LHCN-M2 (cell line): ENCODE data around the gene IFIT5. TPM values are rescaled to one million over a fixed set of nuclear protein-coding genes. Genes with fewer than 3 reads are reported as not detected.
A peak's percentile ranks its signal among the peaks of the same experiment; 100 is the strongest.
"Not testable (repeated sequence)": the region's sequence is repeated elsewhere in the genome, so short reads cannot be mapped to it uniquely, and the experiment has no call there.

Experiments
- DNase-seq: peaks from one replicate; pipeline ENCODE4 v3.0.0-alpha.2; 2012; ENCODE audit warnings: low read depth
- polyA plus RNA-seq: library from polyadenylated mRNA; unstranded; fragments of >200 nt; gene quantifications from one replicate; pipeline ENCODE4 v1.2.1, GENCODE V29; 2012; ENCODE audit warnings: missing spikeins
- total RNA-seq: library from RNA; depleted of rRNA; stranded (reverse); fragments of >200 nt; gene quantifications from 2 replicates; pipeline ENCODE4 v1.2.3, GENCODE V29; 2014; rRNA removed

Gene IFIT5
- 32.1 and 40.5 TPM in 2 replicates for total RNA-seq
- polyA plus RNA-seq, result 7.6 TPM

DNA sequence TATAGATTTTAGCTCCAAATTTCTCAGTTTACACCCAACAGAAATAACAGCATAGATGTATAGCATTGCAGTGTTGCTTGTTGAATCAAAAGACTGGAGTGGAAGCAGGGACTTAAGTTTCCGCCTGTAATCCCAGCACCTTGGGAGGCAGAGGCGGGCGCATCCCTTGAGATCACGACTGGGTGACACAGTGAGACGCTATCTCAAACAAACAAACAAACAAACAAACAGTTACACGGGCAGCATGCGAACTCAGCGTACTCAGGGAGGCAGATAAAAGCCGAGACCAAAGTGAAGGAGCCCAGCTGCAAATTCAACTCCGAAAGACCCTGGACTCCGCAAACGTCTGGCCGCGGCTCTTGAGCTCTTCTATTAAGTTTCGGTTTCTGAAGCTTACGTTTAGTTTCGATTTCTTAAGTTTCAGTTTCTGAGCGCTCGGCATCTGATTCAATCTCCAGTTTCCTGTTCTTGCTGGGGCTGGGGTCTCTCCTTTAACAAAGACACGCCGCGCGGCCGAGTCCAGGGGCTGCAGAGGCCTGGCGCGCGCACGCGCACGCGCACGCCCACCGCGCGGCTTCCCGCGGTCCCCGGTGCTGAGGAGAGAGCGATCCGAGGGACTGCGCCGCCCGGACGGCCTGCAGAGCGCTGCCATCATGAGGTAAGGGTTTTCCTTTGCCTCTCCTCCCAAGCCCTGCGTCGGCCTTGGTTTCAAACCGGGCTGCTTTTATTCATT lies at the start of gene IFIT5:
TSS of gene IFIT5 (plus strand) at position 423 of the 733 bp plus-strand sequence. CDS start at position 654, 231 bp downstream.
- DNase-seq, result peak; percentile 74

GRCh38 chr10:89367529-89367928 lies 46.8 kb upstream of the IFIT5 start:
- DNase-seq, result no peak

DNA sequence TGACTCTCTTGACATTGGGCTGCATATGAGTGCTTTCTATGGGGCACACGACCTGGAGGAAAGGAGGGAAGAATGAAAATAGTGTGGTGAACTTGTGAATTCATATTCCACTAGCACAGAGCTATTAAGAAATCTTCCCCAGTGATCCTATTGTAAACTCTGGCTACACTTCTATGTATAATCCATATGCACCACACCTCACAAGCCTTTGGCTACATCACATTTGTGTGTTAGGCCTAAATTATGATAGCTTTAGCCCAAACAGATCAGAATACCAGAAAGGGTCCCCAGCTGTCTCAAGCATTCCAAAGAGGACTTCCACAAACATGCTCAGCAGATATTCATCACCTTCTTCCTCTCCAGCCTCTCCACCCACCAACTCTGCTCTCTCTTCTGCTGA lies 46.2 kb upstream of the IFIT5 start:
- DNase-seq, result no peak

DNA sequence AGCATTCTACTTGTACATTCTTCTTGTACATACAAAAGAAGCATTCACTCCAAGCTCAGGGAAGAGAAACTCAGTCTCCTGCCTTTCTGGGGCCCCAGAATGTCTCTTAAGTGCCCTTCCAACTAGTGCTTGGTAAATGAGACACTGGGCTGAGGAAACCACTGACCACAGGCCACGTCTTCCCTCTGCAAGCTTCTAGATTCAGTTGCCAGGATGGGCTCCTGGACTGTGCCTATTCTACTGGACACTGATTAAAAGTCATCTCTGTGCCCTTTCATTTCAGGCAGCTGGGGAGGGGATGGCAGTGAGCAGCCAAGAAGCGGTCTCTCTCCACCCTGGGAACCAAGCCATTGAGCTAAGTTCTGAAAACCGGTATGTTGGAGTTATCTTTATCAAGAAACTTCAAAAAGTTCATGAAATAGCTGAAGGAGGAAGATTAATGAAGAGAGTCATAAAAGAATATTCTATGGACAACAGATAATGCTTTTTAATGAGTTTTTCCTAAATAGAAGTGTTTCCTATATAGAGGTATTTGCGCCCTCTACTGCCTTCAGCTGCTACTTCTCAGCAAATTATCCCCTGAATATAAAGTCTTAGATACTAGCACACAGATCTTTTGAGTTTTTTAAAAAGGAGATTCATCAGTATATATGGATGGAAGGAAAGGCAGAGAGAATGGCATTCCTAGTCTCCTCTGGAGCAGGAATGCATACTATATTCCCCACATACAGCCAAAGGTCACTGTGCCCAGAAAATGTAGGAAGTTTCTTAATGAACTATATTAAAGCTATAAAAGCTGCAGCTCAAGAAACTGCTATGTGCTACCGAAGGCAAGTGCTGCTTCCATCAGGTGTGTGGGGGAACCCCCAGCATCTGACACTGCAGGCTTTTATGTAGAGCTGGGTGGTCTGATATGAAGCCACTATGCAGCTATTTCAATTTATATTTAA lies 44.9 kb upstream of the IFIT5 start:
- DNase-seq, result peak; percentile 61

DNA sequence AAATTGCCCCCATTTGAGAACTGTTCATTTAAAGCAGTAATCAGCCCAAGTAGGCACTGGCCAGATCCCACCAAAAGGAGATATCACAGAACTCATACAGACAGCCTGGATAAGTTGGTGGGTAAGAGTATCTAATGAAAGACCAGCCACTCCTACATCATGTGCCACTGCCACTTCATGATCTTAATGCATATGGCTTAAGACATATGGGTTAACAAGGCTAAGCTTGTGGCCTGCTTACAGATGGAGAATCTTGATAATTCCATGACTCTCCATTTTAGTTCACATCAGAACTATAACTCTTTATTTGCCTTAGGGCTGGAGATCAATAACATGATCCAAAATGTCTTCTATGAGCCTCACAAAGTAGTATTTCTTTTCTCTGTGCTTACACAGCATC lies 43.3 kb upstream of the IFIT5 start:
- no peak for DNase-seq

DNA sequence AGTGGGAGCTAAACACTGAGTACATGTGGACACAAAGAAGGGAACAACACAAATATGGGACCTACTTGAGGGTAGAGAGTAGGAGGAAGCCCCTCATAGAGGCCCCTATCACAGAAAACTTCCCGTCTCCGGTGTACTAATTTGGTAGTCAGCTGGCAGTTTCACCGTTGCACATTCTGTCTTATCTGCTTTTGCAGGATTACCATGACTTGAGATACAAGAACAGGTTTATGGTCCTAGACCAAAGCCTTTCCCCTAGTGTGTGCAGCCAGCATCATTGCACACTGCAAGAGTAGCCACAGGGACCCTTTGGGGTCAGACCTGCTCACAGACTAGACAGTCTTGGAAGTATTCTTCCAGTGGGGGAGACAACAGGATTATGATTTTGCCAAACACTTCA lies 42.4 kb upstream of the IFIT5 start:
- no peak for DNase-seq

DNA sequence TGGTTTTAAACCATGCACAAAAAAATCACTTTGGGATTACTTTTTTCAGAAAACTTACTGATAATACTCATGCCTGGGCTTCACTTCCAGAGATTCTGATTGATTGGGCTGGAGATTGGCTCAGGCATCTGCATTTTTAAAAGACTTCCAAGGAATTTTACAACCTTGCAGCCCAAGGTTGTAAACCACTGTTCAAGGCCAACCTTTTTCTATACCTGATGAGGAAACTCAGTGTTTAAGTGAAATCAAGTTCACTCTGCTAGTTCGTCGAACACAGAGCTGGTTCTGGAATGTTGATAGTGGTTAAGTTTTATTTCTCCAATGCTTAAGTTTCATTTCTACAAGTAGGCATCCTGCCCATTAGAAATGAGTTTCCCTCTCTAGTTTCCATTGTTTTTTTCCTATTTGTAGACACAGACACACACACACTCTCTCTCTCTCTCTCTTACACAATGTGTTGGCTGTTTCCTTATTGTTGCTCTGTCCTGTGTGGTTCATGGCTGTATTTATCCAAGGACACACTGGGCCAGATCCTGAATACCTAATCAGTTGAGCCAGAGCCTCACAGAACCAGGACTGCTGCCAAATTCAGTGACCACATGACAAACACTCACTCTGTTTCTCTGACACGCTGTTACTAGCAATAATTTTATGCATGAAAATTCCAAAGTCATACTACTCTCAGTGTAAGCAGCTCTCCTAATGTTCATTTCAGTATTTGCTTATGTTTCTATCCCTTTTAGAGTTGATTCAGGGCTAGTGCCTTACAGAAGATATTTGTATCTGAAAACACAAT lies 40.3 kb upstream of the IFIT5 start:
- peak; percentile 91 for DNase-seq

- no peak for DNase-seq
Measured at GRCh38 chr10:89374713-89375141, 39.6 kb upstream of the IFIT5 start.

GRCh38 chr10:89377705-89378637 lies 36.4 kb upstream of the IFIT5 start, which contains the start of gene IFIT1B:
TSS of gene IFIT1B (plus strand) at chr10:89378056. CDS start at chr10:89378136, 80 bp downstream.
- DNase-seq, result no peak

- DNase-seq, result no peak
Measured at GRCh38 chr10:89379103-89379502, 35.3 kb upstream of the IFIT5 start.

- DNase-seq, result no peak
Measured at GRCh38 chr10:89382757-89383156, 31.6 kb upstream of the IFIT5 start.

DNA sequence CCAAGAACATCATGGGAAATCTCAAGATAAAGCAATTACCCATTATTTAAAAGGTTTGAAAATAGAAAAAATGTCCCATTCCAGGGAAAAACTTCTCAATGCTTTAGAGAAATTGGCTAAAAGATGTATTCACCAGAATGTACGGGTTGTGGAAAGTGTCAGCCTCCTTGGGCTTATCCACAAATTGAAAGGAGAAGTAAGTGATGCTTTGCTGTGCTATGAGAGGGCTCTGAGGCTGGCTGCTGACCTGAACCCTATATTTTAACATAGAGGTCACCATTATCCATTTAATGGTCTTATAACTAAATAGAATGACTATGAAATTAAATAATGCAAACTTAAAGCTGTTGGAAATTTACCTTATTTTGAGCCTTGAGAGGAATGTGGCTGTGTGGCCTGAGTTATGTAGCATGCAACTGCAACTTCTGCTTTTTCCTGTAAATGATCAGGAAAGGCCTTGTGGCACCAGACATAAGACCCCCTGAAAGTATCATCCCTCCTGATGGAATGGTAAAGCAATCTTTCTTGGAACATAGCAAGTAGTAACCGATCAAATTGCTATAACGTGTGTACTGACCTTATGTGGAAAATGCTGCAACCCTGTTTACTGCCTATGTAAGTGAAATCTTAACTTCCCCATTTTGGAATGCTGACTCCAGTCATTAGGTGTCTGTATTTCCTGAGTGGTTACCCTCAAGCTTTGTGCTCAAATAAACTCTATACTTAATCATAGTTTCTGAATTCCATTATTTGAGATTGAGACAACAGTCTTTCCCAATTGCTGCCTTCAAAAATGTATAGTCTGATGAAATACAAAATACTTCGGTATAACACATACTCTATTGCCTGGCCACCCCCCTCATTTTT lies 29.7 kb upstream of the IFIT5 start:
- DNase-seq, result no peak

- no peak for DNase-seq
Measured at GRCh38 chr10:89388806-89389205, 25.6 kb upstream of the IFIT5 start.

DNA sequence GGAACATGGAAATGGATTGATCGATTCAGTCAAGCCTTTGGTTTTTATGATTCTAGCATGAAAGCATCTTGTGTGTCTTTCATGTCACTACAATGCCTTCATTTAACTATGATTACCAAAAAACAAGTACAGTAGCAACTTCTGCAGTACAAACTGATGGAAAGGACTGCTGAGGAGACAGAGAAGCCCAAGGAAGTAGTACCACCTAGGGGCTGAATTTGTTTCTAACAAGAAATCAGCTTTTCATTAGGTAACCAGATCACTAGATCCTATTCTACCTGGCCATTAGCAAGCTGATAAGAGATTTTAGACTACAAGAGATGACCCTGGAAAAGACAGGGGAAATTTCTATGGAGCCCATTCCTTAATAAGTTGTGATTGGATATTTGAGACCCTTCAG lies 25.1 kb upstream of the IFIT5 start:
- DNase-seq, result peak; percentile 41

DNA sequence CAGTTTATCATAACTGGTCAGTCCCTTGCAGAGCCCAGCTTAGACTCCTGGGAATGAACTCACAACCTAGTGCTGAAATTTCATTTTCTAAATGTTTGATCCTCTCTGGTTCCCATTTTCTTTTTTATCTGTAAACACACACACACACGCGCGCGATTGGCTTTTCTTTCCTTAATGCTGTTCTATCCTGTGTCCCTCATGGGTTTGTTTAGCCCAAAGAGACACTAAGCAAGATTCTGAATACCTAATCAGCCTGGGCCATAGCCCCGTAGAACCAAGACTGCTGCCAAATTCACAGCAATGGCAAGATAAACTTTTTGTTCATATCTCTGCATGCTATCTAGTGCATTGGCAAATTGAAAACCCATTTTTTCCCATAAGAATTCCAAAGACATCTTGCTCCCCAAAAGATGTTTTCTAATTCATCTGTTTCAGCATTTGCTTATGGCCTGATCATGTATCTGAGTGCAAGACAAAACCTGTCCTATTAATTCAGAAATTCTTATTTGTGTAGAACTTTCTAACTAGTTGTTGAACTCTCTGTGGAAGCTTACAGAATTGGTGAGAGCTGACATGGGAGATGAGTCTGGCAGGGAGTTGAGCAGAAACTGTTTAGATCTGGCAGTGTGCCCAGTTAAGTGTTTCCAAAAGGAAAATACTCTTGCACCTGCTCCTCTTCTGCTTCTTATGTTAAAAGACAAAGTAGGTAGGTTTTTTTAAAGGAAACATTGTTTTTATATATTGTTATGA lies 23.7 kb upstream of the IFIT5 start:
- peak; percentile 18 for DNase-seq

DNA sequence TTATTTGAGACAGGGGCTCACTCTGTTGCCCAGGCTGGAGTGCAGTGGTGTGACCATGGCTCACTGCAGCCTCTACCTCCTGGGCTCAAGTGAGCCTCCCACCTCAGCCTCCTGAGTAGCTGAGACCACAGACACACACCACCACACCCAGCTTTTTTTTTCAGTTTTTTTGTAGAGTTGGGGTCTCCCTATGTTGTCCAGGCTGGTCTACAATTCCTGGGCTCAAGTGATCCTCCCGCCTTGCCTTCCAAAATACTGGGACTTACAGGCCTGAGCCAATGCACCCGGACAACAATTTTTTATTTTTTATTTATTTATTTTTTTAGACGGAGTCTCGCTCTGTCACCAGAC lies 23.2 kb upstream of the IFIT5 start:
- DNase-seq, result not testable (repeated sequence)

GRCh38 chr10:89391907-89392756 lies 22.2 kb upstream of the IFIT5 start, which contains the start of gene IFIT1:
TSS of gene IFIT1 (plus strand) at chr10:89392623. CDS start at chr10:89392713, 90 bp downstream.
- peak; percentile 90 for DNase-seq

- DNase-seq, result peak; percentile 72
Measured at GRCh38 chr10:89392974-89393373, 21.4 kb upstream of the IFIT5 start.
